ENCODE measurements around the gene MRPL1.

DNA sequence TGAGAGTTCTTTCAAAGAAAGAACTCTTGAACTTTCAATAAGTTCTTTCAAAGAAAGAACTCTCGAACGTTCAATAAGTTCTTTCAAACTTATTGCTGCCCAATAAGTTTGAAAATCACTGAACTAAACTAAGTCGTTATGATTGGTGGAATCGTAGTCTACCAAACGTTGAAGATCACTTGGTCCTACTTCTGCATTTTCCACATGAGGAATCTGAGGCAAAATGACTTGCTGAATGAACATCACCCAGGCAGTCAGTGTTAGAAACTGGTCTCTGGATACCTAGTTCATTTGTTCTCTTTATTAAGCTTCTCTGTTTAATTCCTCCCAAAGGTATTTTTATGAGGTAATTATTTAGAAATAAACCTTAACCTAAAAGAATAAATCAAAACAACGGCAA is 36.4 kb upstream of the MRPL1 start:
- TF ChIP-seq, protein P1, sequence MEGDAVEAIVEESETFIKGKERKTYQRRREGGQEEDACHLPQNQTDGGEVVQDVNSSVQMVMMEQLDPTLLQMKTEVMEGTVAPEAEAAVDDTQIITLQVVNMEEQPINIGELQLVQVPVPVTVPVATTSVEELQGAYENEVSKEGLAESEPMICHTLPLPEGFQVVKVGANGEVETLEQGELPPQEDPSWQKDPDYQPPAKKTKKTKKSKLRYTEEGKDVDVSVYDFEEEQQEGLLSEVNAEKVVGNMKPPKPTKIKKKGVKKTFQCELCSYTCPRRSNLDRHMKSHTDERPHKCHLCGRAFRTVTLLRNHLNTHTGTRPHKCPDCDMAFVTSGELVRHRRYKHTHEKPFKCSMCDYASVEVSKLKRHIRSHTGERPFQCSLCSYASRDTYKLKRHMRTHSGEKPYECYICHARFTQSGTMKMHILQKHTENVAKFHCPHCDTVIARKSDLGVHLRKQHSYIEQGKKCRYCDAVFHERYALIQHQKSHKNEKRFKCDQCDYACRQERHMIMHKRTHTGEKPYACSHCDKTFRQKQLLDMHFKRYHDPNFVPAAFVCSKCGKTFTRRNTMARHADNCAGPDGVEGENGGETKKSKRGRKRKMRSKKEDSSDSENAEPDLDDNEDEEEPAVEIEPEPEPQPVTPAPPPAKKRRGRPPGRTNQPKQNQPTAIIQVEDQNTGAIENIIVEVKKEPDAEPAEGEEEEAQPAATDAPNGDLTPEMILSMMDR (conservative IDR thresholded peaks at IDR 0.05 in 1 of 2, IDR thresholded peaks at IDR 0.05 in 1 of 2; ENCODE audit: low read depth in 1 of 2, low read length in 2 of 2): no peak
- no peak for TF ChIP-seq EZH2 (IDR thresholded peaks at IDR 0.05; ENCODE audit: low read length, missing control alignments)

Data from fibroblast of lung (primary cell).